ENCODE results near the gene CCDC107.

CCDC107 gene

GRCh38 chr9:35662437-35662836 is 4.3 kb downstream of the CCDC107 start:
- no peak for DNase-seq

DNA sequence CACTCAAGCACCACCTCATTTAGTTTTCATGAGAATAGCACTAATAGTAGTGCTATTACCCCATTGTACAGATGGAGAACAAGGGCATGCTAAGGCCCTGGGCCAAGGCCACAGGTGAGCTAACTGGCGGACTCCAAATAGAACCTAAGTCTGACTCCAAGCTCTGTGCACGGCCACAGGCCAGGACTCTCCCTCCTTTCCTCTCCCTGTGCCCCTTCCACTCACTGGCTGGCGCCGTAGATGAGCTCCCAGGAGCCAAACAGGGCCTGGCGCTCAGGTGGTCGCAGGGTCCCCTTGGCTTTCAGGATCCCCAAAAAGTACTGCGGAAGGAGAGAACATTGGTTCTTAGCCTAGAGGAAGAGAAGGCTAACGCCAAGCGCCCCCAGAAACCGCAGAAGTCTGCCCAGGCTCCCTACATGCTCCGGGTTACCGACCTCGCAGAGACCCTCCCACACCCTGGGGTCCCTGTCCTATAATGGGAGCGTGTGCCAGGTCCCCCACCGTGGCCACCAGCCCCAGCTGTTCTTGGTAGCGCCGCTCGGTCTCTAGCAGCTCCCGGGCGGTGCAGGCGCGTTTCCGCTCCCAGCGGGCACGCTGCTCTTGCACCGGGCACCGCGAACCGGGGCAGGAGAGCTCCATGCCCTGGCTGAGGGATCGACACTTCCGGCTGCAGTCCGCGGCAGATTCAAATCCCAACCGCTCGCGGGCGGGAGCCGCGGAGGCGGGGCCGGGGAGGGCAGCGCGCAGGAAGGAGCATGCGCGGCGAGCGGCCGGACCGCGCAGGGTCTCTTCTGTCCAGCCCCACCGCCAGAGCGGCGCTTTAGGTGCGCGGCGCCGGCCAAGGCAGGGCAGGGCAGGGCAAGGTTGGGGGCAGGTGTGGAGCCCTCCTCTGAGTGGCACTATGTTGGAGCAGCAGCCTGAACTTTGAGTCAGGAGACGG is 6.7 kb downstream of the CCDC107 start, which contains the start of gene ARHGEF39:
ARHGEF39 (minus strand) TSS at position 665 of the 940 bp plus-strand sequence; CDS start at position 639, 26 bp downstream.
- DNase-seq: peak; percentile 57

DNA sequence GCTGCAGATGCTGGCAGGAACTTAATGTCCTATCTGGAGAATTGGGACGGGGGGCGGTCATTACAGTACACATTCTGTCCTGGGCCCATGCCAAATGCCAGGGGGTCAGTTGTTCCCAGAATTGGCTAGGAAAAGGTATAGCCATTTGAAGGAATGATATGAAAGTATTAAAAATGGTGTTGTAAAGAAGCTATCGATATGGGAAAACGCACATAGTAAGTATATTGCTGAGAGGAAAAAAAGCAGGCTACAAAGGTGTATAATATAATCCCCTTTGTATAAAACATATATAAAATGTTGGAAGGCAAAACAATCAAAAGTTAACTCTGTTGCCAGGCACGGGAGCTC is 7.4 kb downstream of the CCDC107 start:
- DNase-seq: no peak

GRCh38 chr9:35666045-35666444 is 8.0 kb downstream of the CCDC107 start:
- DNase-seq: no peak

GRCh38 chr9:35666549-35666948 is 8.5 kb downstream of the CCDC107 start:
- DNase-seq: no peak

- no peak for DNase-seq
Measured at GRCh38 chr9:35667939-35668338, 9.8 kb downstream of the CCDC107 start.

GRCh38 chr9:35669331-35670145 is 11.4 kb downstream of the CCDC107 start:
- no peak for DNase-seq

DNA sequence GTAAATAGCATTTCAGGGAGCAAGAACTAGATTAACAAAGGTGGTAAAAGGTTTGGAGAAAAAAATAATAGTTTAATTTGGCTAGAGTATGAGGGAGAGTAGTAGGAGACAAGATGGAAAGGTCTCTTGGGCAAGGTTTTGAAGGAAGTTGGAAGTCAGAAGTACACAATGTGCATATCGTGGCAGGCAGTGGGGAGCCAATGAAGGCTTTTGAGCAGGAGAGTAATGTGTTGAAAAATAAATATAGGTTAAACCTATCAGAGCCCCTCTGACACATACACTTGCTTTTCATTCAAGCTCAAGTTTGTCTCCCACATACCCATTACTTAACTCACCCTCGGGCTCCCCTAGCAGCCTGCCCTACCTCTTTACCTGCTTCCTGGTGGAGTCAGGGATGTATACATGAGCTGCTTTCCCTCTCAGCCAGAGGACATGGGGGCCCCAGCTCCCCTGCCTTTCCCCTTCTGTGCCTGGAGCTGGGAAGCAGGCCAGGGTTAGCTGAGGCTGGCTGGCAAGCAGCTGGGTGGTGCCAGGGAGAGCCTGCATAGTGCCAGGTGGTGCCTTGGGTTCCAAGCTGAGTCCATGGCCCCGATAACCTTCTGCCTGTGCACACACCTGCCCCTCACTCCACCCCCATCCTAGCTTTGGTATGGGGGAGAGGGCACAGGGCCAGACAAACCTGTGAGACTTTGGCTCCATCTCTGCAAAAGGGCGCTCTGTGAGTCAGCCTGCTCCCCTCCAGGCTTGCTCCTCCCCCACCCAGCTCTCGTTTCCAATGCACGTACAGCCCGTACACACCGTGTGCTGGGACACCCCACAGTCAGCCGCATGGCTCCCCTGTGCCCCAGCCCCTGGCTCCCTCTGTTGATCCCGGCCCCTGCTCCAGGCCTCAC is 15.3 kb downstream of the CCDC107 start, which contains the start of gene CA9:
CA9 (plus strand) TSS at position 797 of the 893 bp plus-strand sequence; CDS start at position 829, 32 bp downstream.
- DNase-seq: no peak

- no peak for DNase-seq
Measured at GRCh38 chr9:35674025-35674361, 15.9 kb downstream of the CCDC107 start.

DNA sequence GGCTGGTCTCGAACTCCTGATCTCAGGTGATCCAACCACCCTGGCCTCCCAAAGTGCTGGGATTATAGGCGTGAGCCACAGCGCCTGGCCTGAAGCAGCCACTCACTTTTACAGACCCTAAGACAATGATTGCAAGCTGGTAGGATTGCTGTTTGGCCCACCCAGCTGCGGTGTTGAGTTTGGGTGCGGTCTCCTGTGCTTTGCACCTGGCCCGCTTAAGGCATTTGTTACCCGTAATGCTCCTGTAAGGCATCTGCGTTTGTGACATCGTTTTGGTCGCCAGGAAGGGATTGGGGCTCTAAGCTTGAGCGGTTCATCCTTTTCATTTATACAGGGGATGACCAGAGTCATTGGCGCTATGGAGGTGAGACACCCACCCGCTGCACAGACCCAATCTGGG is 17.1 kb downstream of the CCDC107 start:
- DNase-seq: no peak

GRCh38 chr9:35675732-35676392 is 17.8 kb downstream of the CCDC107 start:
- DNase-seq: no peak

DNA sequence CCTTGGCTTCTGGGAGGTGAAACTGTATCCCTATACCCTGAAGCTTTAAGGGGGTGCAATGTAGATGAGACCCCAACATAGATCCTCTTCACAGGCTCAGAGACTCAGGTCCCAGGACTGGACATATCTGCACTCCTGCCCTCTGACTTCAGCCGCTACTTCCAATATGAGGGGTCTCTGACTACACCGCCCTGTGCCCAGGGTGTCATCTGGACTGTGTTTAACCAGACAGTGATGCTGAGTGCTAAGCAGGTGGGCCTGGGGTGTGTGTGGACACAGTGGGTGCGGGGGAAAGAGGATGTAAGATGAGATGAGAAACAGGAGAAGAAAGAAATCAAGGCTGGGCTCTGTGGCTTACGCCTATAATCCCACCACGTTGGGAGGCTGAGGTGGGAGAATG is 21.0 kb downstream of the CCDC107 start:
- DNase-seq: no peak

DNA sequence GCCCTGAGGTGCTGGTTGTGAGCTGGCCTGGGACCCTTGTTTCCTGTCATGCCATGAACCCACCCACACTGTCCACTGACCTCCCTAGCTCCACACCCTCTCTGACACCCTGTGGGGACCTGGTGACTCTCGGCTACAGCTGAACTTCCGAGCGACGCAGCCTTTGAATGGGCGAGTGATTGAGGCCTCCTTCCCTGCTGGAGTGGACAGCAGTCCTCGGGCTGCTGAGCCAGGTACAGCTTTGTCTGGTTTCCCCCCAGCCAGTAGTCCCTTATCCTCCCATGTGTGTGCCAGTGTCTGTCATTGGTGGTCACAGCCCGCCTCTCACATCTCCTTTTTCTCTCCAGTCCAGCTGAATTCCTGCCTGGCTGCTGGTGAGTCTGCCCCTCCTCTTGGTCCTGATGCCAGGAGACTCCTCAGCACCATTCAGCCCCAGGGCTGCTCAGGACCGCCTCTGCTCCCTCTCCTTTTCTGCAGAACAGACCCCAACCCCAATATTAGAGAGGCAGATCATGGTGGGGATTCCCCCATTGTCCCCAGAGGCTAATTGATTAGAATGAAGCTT is 21.8 kb downstream of the CCDC107 start:
- DNase-seq: no peak

DNA sequence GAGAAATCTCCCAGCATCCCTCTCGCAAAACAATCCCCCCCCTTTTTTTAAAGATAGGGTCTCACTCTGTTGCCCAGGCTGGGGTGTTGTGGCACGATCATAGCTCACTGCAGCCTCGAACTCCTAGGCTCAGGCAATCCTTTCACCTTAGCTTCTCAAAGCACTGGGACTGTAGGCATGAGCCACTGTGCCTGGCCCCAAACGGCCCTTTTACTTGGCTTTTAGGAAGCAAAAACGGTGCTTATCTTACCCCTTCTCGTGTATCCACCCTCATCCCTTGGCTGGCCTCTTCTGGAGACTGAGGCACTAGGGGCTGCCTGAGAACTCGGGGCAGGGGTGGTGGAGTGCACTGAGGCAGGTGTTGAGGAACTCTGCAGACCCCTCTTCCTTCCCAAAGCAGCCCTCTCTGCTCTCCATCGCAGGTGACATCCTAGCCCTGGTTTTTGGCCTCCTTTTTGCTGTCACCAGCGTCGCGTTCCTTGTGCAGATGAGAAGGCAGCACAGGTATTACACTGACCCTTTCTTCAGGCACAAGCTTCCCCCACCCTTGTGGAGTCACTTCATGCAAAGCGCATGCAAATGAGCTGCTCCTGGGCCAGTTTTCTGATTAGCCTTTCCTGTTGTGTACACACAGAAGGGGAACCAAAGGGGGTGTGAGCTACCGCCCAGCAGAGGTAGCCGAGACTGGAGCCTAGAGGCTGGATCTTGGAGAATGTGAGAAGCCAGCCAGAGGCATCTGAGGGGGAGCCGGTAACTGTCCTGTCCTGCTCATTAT is 22.4 kb downstream of the CCDC107 start:
- no peak for DNase-seq

GRCh38 chr9:35681341-35682002 is 23.4 kb downstream of the CCDC107 start:
- DNase-seq: no peak

DNA sequence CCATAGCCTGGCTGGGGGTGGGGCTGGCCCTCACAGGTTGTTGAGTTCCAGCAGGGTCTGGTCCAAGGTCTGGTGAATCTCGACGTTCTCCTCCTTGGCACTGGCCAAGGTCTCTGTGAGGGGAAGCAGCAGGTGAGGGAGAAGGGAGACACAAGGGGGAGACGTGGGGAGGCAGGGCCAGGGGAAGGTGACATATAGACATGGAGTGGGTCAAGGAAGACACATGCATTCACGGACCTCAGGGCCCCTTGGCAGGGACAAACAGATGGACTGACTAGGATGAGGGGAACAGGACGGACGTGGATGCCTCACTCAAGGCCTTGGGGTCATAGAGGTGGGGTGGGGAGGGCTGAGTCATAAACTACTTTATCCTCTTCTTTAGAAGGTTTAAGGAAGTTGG is 24.0 kb downstream of the CCDC107 start:
- DNase-seq: no peak

GRCh38 chr9:35682520-35683315 is 24.6 kb downstream of the CCDC107 start:
- DNase-seq: no peak

DNA sequence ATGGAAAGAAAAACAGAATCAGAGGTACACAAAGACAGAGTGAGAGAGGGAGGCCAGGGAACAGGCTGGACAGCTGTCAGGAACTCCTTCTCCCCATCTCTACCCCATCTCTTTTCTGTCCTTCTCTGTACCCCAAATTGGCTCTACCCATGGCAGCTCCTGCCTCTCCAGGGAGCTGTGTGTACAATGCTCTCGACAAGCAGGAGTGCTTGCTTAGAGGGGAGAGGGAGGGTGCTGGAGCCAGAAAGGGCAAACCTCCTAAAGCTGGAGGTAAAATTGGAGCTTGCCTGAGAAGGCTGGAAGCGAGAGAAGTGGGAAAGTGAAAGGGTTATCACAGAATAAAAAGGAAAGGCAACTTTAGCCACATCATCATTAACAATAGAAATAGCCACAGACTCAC is 25.2 kb downstream of the CCDC107 start:
- no peak for DNase-seq

DNA sequence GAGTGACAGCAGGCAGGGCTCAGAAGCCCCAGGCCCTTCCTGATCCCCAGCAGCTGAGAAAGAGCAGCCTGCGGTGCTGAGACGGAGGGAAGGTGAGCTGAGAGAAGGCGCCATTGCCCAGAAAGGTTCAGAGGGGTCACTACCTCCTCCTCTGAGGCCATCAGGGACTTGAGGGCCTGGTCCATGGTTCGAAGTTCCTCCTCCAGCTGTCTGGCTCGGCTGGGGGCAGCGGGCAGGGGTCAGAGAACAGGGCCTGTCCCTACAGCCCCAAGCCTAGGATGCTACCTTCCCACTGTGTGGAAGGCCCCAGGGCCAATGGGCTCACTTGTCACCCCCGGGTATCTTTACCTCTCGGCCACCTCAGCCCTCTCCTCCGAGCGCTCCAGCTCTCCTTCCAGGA is 26.8 kb downstream of the CCDC107 start:
- DNase-seq: no peak

- DNase-seq: no peak
Measured at GRCh38 chr9:35685506-35685905, 27.4 kb downstream of the CCDC107 start.
